GM20431 (cell line): Measurements from ENCODE around the gene DIPK1B.

Experiments used
- in situ Hi-C: fragments of 300-500 bp; cut with MseI, MboI; formaldehyde crosslinking; loops from one replicate; pipeline ENCODE4 v1.15.0; 2020; ENCODE audit warnings: low sequenced_read_pairs; ENCODE audit not compliant: unreplicated experiment

Gene DIPK1B

GRCh38 chr9:136685216-136685615 lies 27.2 kb upstream of the DIPK1B start:
- in situ Hi-C loops, result no loop called here

GRCh38 chr9:136685790-136686533 lies 26.4 kb upstream of the DIPK1B start:
- in situ Hi-C loops, result no loop called here

- in situ Hi-C loops, result no loop called here
Observed at GRCh38 chr9:136686534-136686793, 25.9 kb upstream of the DIPK1B start.

GRCh38 chr9:136686794-136687711 lies 25.3 kb upstream of the DIPK1B start, which contains the start of gene AGPAT2:
Gene AGPAT2, minus strand, starts transcription at chr9:136687457. Its CDS starts 100 bp downstream, at chr9:136687357.
- in situ Hi-C loops, result no loop called here

- in situ Hi-C loops, result no loop called here
Observed at GRCh38 chr9:136687721-136688223, 24.6 kb upstream of the DIPK1B start.

GRCh38 chr9:136688274-136689107 lies 23.9 kb upstream of the DIPK1B start:
- in situ Hi-C loops, result no loop called here

GRCh38 chr9:136689108-136689460 lies 23.3 kb upstream of the DIPK1B start:
- in situ Hi-C loops, result no loop called here

GRCh38 chr9:136690104-136690805 lies 22.1 kb upstream of the DIPK1B start:
- in situ Hi-C loops, result no loop called here

- in situ Hi-C loops, result no loop called here
Observed at GRCh38 chr9:136690806-136691261, 21.5 kb upstream of the DIPK1B start.

GRCh38 chr9:136691316-136692184 lies 20.8 kb upstream of the DIPK1B start:
- in situ Hi-C loops, result no loop called here

GRCh38 chr9:136692185-136693134 lies 19.9 kb upstream of the DIPK1B start:
- in situ Hi-C loops, result no loop called here

GRCh38 chr9:136693135-136693489 lies 19.3 kb upstream of the DIPK1B start:
- in situ Hi-C loops, result no loop called here

- in situ Hi-C loops, result no loop called here
Observed at GRCh38 chr9:136693490-136694162, 18.7 kb upstream of the DIPK1B start.

GRCh38 chr9:136694163-136694871 lies 18.1 kb upstream of the DIPK1B start:
- in situ Hi-C loops, result no loop called here

GRCh38 chr9:136694872-136695247 lies 17.5 kb upstream of the DIPK1B start:
- in situ Hi-C loops, result no loop called here

- in situ Hi-C loops, result no loop called here
Observed at GRCh38 chr9:136695435-136695895, 16.9 kb upstream of the DIPK1B start.

GRCh38 chr9:136695955-136696354 lies 16.4 kb upstream of the DIPK1B start:
- in situ Hi-C loops, result no loop called here
